HG03442 (cell line): ENCODE results near the gene VASH1.

Source experiments
- ATAC-seq: cut with Tn5 transposase; IDR thresholded peaks from one replicate; pipeline ENCODE4 v1.9.1; 2021; ENCODE audit warnings: mild to moderate bottlenecking, moderate library complexity; ENCODE audit not compliant: unreplicated experiment

VASH1 gene

GRCh38 chr14:76827696-76828296, 66.5 kb downstream of the VASH1 start:
- no peak for ATAC-seq

DNA sequence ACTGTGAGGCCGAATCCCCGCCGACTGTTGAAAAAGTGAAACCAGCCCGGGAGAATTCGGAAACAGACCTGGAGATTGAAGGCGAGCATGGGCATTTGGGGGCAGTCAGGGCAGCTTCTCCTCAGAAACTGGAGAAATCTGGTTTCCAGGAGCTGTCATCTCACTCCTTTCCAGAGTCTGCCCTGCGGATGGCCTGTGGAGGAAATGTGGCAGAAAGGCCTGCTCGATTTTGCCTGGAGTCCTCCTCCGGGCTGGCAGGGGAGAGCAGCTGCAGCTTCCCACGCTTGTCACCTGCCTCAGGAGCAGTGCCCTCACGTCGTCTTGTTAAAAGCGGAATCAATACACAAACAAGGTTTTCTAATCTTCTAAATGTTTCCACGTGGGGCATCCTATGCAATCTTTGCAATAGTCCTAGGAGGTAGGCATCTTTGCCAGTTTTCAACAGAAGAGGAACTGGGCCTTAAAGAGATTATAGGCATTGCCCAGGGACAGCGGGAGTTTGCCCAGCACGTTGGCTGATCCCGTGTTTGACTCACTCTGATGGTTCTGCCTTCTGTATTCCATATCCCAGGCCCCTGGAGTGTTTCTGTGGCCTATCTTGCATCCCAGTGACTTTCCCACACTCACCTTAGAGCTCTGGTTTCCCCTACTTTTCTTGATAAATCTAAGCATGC, 67.2 kb downstream of the VASH1 start:
- ATAC-seq, result no peak

GRCh38 chr14:76829013-76829365, 67.7 kb downstream of the VASH1 start:
- ATAC-seq, result no peak

DNA sequence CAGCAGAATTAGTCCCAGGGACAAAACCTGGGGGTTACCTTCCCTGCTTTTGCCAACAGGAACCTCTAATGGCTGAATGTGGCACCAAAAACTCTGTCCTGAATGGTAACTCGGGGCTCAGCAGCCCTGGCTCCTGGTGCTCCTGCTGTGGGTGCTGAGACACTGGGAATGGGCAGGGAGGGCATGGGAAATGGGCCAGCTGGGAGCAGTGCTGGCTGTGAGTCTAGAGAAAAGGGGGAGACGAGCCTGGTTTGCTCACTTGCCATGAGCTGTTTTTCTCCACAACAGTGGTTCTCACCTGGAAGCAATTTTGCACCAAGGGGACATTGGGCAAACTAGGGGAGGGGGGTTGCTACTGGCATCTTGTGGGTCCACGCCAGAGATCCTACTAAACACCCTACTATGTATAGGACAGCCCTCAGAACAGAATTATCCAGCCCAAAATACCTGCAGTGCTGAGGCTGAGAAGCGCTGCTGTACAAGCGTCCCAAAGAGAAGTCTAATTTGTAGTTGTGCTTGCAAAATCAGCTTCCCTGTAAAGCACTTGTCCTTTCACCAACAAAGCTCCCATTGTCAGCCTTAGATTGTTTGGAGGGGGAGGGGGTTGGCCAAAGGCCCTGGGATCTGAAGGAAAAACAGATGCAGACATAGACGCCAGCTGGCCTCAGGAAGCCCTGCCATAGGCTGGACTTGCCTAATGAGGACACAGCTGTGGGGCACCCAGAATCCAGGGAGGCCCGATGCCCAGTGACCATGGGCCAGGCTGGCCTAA, 68.6 kb downstream of the VASH1 start:
- ATAC-seq, result no peak

- ATAC-seq, result no peak
These were observed 69.3 kb downstream of the VASH1 start for GRCh38 chr14:76830556-76830955.

DNA sequence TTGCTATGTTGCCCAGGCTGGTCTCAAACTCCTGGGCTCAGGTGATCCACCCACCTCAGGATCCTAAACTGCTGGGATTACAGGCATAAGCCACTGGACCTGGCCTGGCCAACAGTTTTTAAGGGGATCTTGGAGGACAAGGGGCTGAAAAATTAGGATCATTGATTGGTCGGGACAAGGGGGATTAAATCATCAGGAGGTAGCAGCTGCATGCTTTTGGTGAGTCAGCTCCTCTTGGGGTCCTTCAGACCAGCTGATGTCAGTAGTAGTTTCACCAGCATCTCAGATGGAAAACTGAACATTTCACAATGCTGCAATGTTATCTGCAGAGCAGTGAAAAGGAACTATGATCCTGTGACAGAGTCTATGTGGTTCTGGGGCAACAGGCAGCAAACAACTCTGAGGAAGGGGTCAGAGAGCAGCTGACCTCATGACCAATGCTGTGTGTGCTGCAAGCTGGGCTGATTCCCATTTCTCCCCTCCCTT, 71.3 kb downstream of the VASH1 start:
- no peak for ATAC-seq
